HepG2 (cell line): ENCODE data around the gene CIB2. TPM values are rescaled to one million over a fixed set of nuclear protein-coding genes. Genes with fewer than 3 reads are reported as not detected.

ENCODE experiments used
- ATAC-seq: fragments of 200-7000 bp; cut with Tn5 transposase; 3 replicates; pipeline ENCODE4 v1.9.1; 2020; ENCODE audit warnings: mild to moderate bottlenecking, moderate library complexity
- BruUV-seq: library from RNA; stranded (reverse); fragments of 400-500 nt; replicated peaks from 2 replicates; lab custom pipeline; 2021; lab: Mats Ljungman, UMichigan
- CTCF ChIA-PET: fragments of 300-600 bp; formaldehyde crosslinking; extraction: SDS; loops from one replicate; lab custom pipeline; 2021; ENCODE audit warnings: low total read pairs, inconsistent platforms, low intra/inter-chr PET ratio; lab: Yijun Ruan, JAX
- POLR2A ChIA-PET: fragments of 350-600 bp; sonication (Branson Sonifier 250); formaldehyde crosslinking; loops from one replicate; lab custom pipeline; 2020; ENCODE audit warnings: antibody characterized with exemption, inconsistent platforms; lab: Yijun Ruan, JAX
- DNase-seq: peaks from one replicate; pipeline ENCODE4 v3.0.0-alpha.2; 2015; ENCODE audit warnings: low spot score
- FAIRE-seq: peaks from 3 replicates; lab custom pipeline; 2011; peaks lifted over from hg19 to GRCh38; lab: Jason Lieb, UNC
- H2AFZ ChIP-seq: one replicate; pipeline ENCODE4 v1.6.1; 2011; ENCODE audit warnings: low read length, inconsistent platforms
- H3K27ac ChIP-seq: fragments of 300-600 bp; 3 replicates; pipeline ENCODE4 v1.8.0; 2011; ENCODE audit warnings: mixed run types, mild to moderate bottlenecking, mixed read lengths, low read length, inconsistent platforms; ENCODE audit not compliant: insufficient read depth; ENCODE audit errors: extremely low read length
- H3K27me3 ChIP-seq, 2 experiments: fragments of 200-600 bp in 1 of 2; 2 replicates in 1 of 2; 3 replicates in 1 of 2; pipeline versions ENCODE4 v1.6.0 to v1.8.0; 2011; ENCODE audit warnings: low read length in 2 of 2, mild to moderate bottlenecking in 2 of 2, moderate library complexity in 2 of 2, inconsistent platforms in 1 of 2; ENCODE audit not compliant: insufficient read depth in 2 of 2, control insufficient read depth in 1 of 2
- H3K36me3 ChIP-seq, 2 experiments: fragments of 200-600 bp in 1 of 2; replicated peaks in 1 of 2; 2 replicates in 1 of 2; 3 replicates in 1 of 2; pipeline versions ENCODE4 v1.5.1 to v1.8.0; 2011; ENCODE audit warnings: low read length in 2 of 2, inconsistent platforms in 1 of 2; ENCODE audit not compliant: insufficient read depth in 2 of 2, control insufficient read depth in 1 of 2
- H3K4me1 ChIP-seq: 2 replicates; pipeline ENCODE4 v1.5.1; 2012; ENCODE audit warnings: low read length, inconsistent platforms; ENCODE audit not compliant: insufficient read depth
- H3K4me2 ChIP-seq: 2 replicates; pipeline ENCODE4 v1.6.0; 2011; ENCODE audit warnings: low read depth, low read length, inconsistent platforms
- H3K4me3 ChIP-seq, 3 experiments: fragments of 200-600 bp in 1 of 3; sonication (generic), shearing (Covaris generic) in 1 of 3; replicated peaks in 1 of 3; 2 replicates each; pipeline ENCODE4 v1.5.1; 2011 to 2016; ENCODE audit warnings: low read length in 3 of 3, inconsistent platforms in 2 of 3, low read depth in 2 of 3, mild to moderate bottlenecking in 2 of 3, control low read depth in 1 of 3, mixed read lengths in 1 of 3; ENCODE audit not compliant: insufficient read depth in 1 of 3
- H3K79me2 ChIP-seq: one replicate; pipeline ENCODE4 v1.6.1; 2011; ENCODE audit warnings: low read length, inconsistent platforms; ENCODE audit not compliant: insufficient read depth
- H3K9ac ChIP-seq: 2 replicates; pipeline ENCODE4 v1.6.0; 2011; ENCODE audit warnings: mild to moderate bottlenecking, low read depth, low read length, inconsistent platforms; ENCODE audit not compliant: insufficient read depth
- H3K9me3 ChIP-seq: 2 replicates; pipeline ENCODE4 v1.5.1; 2012; ENCODE audit warnings: mild to moderate bottlenecking, low read length
- H4K20me1 ChIP-seq: 2 replicates; pipeline ENCODE4 v1.6.0; 2011; ENCODE audit warnings: inconsistent platforms, mild to moderate bottlenecking, low read length, moderate library complexity; ENCODE audit not compliant: insufficient read depth
- BCL3 ChIP-seq: sonication (generic); formaldehyde crosslinking; IDR thresholded peaks from 2 replicates; pipeline ENCODE4 v1.5.1; 2020; ENCODE audit warnings: mild to moderate bottlenecking, missing genetic modification reagents, moderate library complexity
- HNF4G ChIP-seq, 2 experiments: sonication (generic) in 1 of 2; formaldehyde crosslinking in 1 of 2; IDR thresholded peaks; 2 replicates each; pipeline versions ENCODE4 v1.4.0 to v1.6.1; 2011 to 2020; ENCODE audit warnings: borderline replicate concordance in 2 of 2, low read depth in 2 of 2, mild to moderate bottlenecking in 2 of 2, low read length in 1 of 2, missing genetic modification reagents in 1 of 2, moderate library complexity in 1 of 2
- NR1H2 ChIP-seq: sonication (generic); formaldehyde crosslinking; IDR thresholded peaks from 2 replicates; pipeline ENCODE4 v1.8.1; 2022; ENCODE audit warnings: low read depth, missing genetic modification reagents, borderline replicate concordance
- PHB2 ChIP-seq: fragments of 450-650 bp; IDR thresholded peaks from 2 replicates; pipeline ENCODE4 v1.6.1; 2018; ENCODE audit not compliant: partially characterized antibody
- POLR2G ChIP-seq: fragments of 200-400 bp; formaldehyde crosslinking; IDR thresholded peaks from 2 replicates; pipeline ENCODE4 v1.6.1; 2018; ENCODE audit warnings: mild to moderate bottlenecking, low read depth, low read length, moderate library complexity
- ZBTB10 ChIP-seq: sonication (generic); formaldehyde crosslinking; IDR thresholded peaks from 2 replicates; pipeline ENCODE4 v1.4.0; 2020; ENCODE audit warnings: missing genetic modification reagents, borderline replicate concordance
- ZMYM2 ChIP-seq: sonication (generic); formaldehyde crosslinking; IDR thresholded peaks from 2 replicates; pipeline ENCODE4 v1.8.0; 2022; ENCODE audit warnings: mild to moderate bottlenecking, missing genetic modification reagents
- WGBS: methylation state at CpG from one replicate; pipeline ENCODE4 v1.1.6; 2017; ENCODE audit warnings: low lambda C conversion rate; 5-methylcytosine and 5-hydroxymethylcytosine counted together
- in situ Hi-C: cut with HindIII; loops from 2 replicates; pipeline ENCODE4 v1.10.0; 2017; ENCODE audit warnings: low pct_unique_long_range_greater_than_20kb; ENCODE audit not compliant: extremely low pct_ligation_motif_present
- intact Hi-C: fragments of 100-400 bp; cut with micrococcal nuclease; formaldehyde crosslinking; loops from one replicate; pipeline ENCODE4 v1.10.0; 2022; ENCODE audit not compliant: unreplicated experiment
- polyA plus RNA-seq, 8 experiments: library from polyadenylated mRNA; depleted of rRNA in 3 of 8; stranded (reverse) in 7 of 8; unstranded in 1 of 8; fragments of >200 nt; fragmentation: Illumina TruSeq in 4 of 8; extraction: Trizol in 4 of 8; gene quantifications; 2 replicates each; pipeline versions ENCODE4 v1.2.1 to v1.2.3, GENCODE V29; 2011 to 2016; ENCODE audit warnings: low read depth in 4 of 8, missing spikeins in 1 of 8, mixed read lengths in 1 of 8; ENCODE audit not compliant: insufficient read depth in 1 of 8
- total RNA-seq, 5 experiments: library from RNA; depleted of rRNA; stranded (reverse); fragments of >200 nt; fragmentation: Illumina TruSeq; extraction: Trizol; gene quantifications; 2 replicates each; pipeline ENCODE4 v1.2.3, GENCODE V29; 2016; ENCODE audit warnings: low read depth in 1 of 5

The CIB2 gene
- total and polyA plus RNA-seq, 2 of the 13 experiments (the other 11 are each of a cell fraction or from before 2014, with no cell fraction given): 1.4 to 1.5 TPM

- Histone ChIP-seq H3K4me2 (no peak overlapping the region), H3K27me3 (no peaks in the 10 kb centered on the region), H3K27ac (no peak overlapping the region), H3K9me3 (no peaks in the 10 kb centered on the region), H3K79me2 (peaks cover 6% of the 10 kb centered on the region), H3K4me3 (no peak overlapping the region), H3K9ac (no peak overlapping the region), H4K20me1 (no peaks in the 10 kb centered on the region), H3K36me3 (peaks cover 5 to 27% of the 10 kb centered on the region in 2 experiments), H3K4me1 (no peaks in the 10 kb centered on the region), H2AFZ (no peak overlapping the region)
- ATAC-seq: no peak
- 89% methylated on average over 1 of the region's 1 CpG for whole genome bisulfite sequencing
- ChIA-PET POLR2A (no interaction called here), CTCF (no interaction called here)
- TF ChIP-seq PHB2 (no peak), ZBTB10 (CRISPR knock-in tag) (no peak)
- FAIRE-seq: no peak
- no TSS peak for BruUV-seq
- intact Hi-C loops (no loop called here), in situ Hi-C loops (no loop called here)
- DNase-seq: no peak
Measured at GRCh38 chr15:78156653-78157052, 25.4 kb upstream of the CIB2 start.

GRCh38 chr15:78155355-78155939 is 24.2 kb upstream of the CIB2 start:
- no peaks in the 10 kb centered on the region for H4K20me1 ChIP-seq

More at GRCh38 chr15:78155355-78155939, 24.2 kb upstream of the CIB2 start:
- CTCF ChIA-PET: no interaction called here
- in situ Hi-C loops (no loop called here), intact Hi-C loops (no loop called here)
- Histone ChIP-seq H3K9ac (no peak overlapping the region), H3K4me2 (no peak overlapping the region), H2AFZ (no peak overlapping the region), H3K9me3 (no peaks in the 10 kb centered on the region), H3K27me3 (no peaks in the 10 kb centered on the region), H3K27ac (no peak overlapping the region), H3K4me1 (peaks cover 9% of the 10 kb centered on the region), H3K79me2 (peaks cover 12% of the 10 kb centered on the region), H3K4me3 (no peak overlapping the region), H3K36me3 (peaks cover 4 to 18% of the 10 kb centered on the region in 2 experiments; a peak in 4 of 5 replicates)
- no peak for DNase-seq
- no peak for ATAC-seq
- POLR2A ChIA-PET: no interaction called here
- 98% methylated on average over 4 of the region's 4 CpGs for WGBS
- TF ChIP-seq BCL3: no peak
- no peak for TF ChIP-seq POLR2G
- TF ChIP-seq HNF4G (IDR thresholded peaks at IDR 0.05; ENCODE audit: borderline replicate concordance, low read depth, low read length): no peak
- TF ChIP-seq HNF4G (CRISPR knock-in tag; IDR thresholded peaks at IDR 0.05; ENCODE audit: borderline replicate concordance, low read depth): no peak
- TF ChIP-seq ZMYM2 (CRISPR knock-in tag): no peak
- no peak for TF ChIP-seq NR1H2 (CRISPR knock-in tag)
- no peak for FAIRE-seq
- BruUV-seq: no TSS peak
